Measurements from ENCODE around the gene CCR8.
A peak's percentile ranks its signal among the peaks of the same experiment; 100 is the strongest.

Gene CCR8

GRCh38 chr3:39327053-39327745 is 2.3 kb upstream of the CCR8 start:
- Histone ChIP-seq H4K20me1 (ENCODE audit: insufficient read depth, low read length, poor library complexity, severe bottlenecking) (no peaks in the 10 kb centered on the region), H3K4me1 (ENCODE audit: insufficient read depth, low read length, poor library complexity, severe bottlenecking) (peaks cover 57% of the 10 kb centered on the region), H3K79me2 (ENCODE audit: insufficient read depth, low read length) (peaks cover 12% of the 10 kb centered on the region; the same call in 1 of the 2 replicates), H3F3A (ENCODE audit: low read depth) (no peaks in the 10 kb centered on the region), H2AFZ (ENCODE audit: low read length) (peak overlapping the region; percentile 11; the same call in 1 of the 2 replicates), H3K36me3 (ENCODE audit: insufficient read depth, low read length) (no peaks in the 10 kb centered on the region), H3K9me3 (ENCODE audit: insufficient read depth, low read depth, low read length) (no peaks in the 10 kb centered on the region), H3K4me3 (ENCODE audit: low read length, poor library complexity, severe bottlenecking) (no peak overlapping the region), H3K4me2 (ENCODE audit: low read depth, low read length, poor library complexity, severe bottlenecking) (peak overlapping the region; percentile 2), H3K27me3 (ENCODE audit: insufficient read depth, low read length, poor library complexity, severe bottlenecking) (no peaks in the 10 kb centered on the region), H3K9ac (ENCODE audit: low read depth, low read length, poor library complexity, severe bottlenecking) (no peak overlapping the region), H3K9me2 (replicated peaks; ENCODE audit: low read depth, low read length) (no peaks in the 10 kb centered on the region)
- no peak for TF ChIP-seq CTCF (conservative IDR thresholded peaks at IDR 0.05; ENCODE audit: low read length)
- no peak for TF ChIP-seq EZH2phosphoT487 (IDR thresholded peaks at IDR 0.05; ENCODE audit: borderline replicate concordance)

- peak overlapping the region; percentile 11; the same call in 1 of the 2 replicates for H2AFZ ChIP-seq (ENCODE audit: low read length)
- H3K9me2 ChIP-seq (replicated peaks; ENCODE audit: low read depth, low read length): no peaks in the 10 kb centered on the region
- H3K27me3 ChIP-seq (ENCODE audit: insufficient read depth, low read length, poor library complexity, severe bottlenecking): no peaks in the 10 kb centered on the region
- peaks cover 12% of the 10 kb centered on the region; the same call in 1 of the 2 replicates for H3K79me2 ChIP-seq (ENCODE audit: insufficient read depth, low read length)
- no peak overlapping the region for H3K9ac ChIP-seq (ENCODE audit: low read depth, low read length, poor library complexity, severe bottlenecking)
- peaks cover 57% of the 10 kb centered on the region for H3K4me1 ChIP-seq (ENCODE audit: insufficient read depth, low read length, poor library complexity, severe bottlenecking)
- no peak overlapping the region for H3K4me3 ChIP-seq (ENCODE audit: low read length, poor library complexity, severe bottlenecking)
- H3K36me3 ChIP-seq (ENCODE audit: insufficient read depth, low read length): no peaks in the 10 kb centered on the region; the same call in 1 of the 2 replicates
- TF ChIP-seq CTCF (conservative IDR thresholded peaks at IDR 0.05; ENCODE audit: low read length) (no peak), EZH2phosphoT487 (IDR thresholded peaks at IDR 0.05; ENCODE audit: borderline replicate concordance) (no peak)
- no peaks in the 10 kb centered on the region for H3K9me3 ChIP-seq (ENCODE audit: insufficient read depth, low read depth, low read length)
- no peaks in the 10 kb centered on the region for H4K20me1 ChIP-seq (ENCODE audit: insufficient read depth, low read length, poor library complexity, severe bottlenecking)
- peak overlapping the region; percentile 2 for H3K4me2 ChIP-seq (ENCODE audit: low read depth, low read length, poor library complexity, severe bottlenecking)
- H3F3A ChIP-seq (ENCODE audit: low read depth): no peaks in the 10 kb centered on the region
These were observed 1.7 kb upstream of the CCR8 start for GRCh38 chr3:39327746-39328349.

- Histone ChIP-seq H3K27me3 (ENCODE audit: insufficient read depth, low read length, poor library complexity, severe bottlenecking) (no peaks in the 10 kb centered on the region), H3K9me2 (replicated peaks; ENCODE audit: low read depth, low read length) (no peaks in the 10 kb centered on the region), H3K9me3 (ENCODE audit: insufficient read depth, low read depth, low read length) (no peaks in the 10 kb centered on the region), H2AFZ (ENCODE audit: low read length) (peak overlapping the region; percentile 31; the same call in 1 of the 2 replicates), H3F3A (ENCODE audit: low read depth) (no peaks in the 10 kb centered on the region), H3K4me3 (ENCODE audit: low read length, poor library complexity, severe bottlenecking) (peak overlapping the region; percentile 61), H3K79me2 (ENCODE audit: insufficient read depth, low read length) (peaks cover 12% of the 10 kb centered on the region; the same call in 1 of the 2 replicates), H3K4me2 (ENCODE audit: low read depth, low read length, poor library complexity, severe bottlenecking) (peak overlapping the region; percentile 47), H4K20me1 (ENCODE audit: insufficient read depth, low read length, poor library complexity, severe bottlenecking) (no peaks in the 10 kb centered on the region), H3K9ac (ENCODE audit: low read depth, low read length, poor library complexity, severe bottlenecking) (peak overlapping the region; percentile 62), H3K36me3 (ENCODE audit: insufficient read depth, low read length) (no peaks in the 10 kb centered on the region; the same call in 1 of the 2 replicates), H3K4me1 (ENCODE audit: insufficient read depth, low read length, poor library complexity, severe bottlenecking) (peaks cover 51% of the 10 kb centered on the region)
- no peak for TF ChIP-seq CTCF (conservative IDR thresholded peaks at IDR 0.05; ENCODE audit: low read length)
- no peak for TF ChIP-seq EZH2phosphoT487 (IDR thresholded peaks at IDR 0.05; ENCODE audit: borderline replicate concordance)
These were observed 1.3 kb downstream of the CCR8 start for GRCh38 chr3:39330824-39331223.

All from Loucy (cell line).